Fibroblast of lung (primary cell): ENCODE measurements around the gene TIMM21. TPM values are rescaled to one million over a fixed set of nuclear protein-coding genes. Genes with fewer than 3 reads are reported as not detected.

Experiments used
- DNase-seq, 2 donors: peaks; one replicate each; pipeline versions ENCODE4 v3.0.0 to v3.0.0-alpha.2; 2010; ENCODE audit warnings: low read depth in 2 of 2
- H2AFZ ChIP-seq: 2 replicates; pipeline ENCODE4 v1.5.1; 2012; ENCODE audit warnings: low read length, control low read depth, inconsistent platforms
- H3K27ac ChIP-seq: 2 replicates; pipeline ENCODE4 v1.5.1; 2011; ENCODE audit warnings: low read length, control low read depth; ENCODE audit not compliant: insufficient read depth
- H3K27me3 ChIP-seq: 2 replicates; pipeline ENCODE4 v1.5.1; 2011; ENCODE audit warnings: mild to moderate bottlenecking, low read length; ENCODE audit not compliant: control insufficient read depth, insufficient read depth
- H3K36me3 ChIP-seq: 2 replicates; pipeline ENCODE4 v1.5.1; 2011; ENCODE audit warnings: low read length; ENCODE audit not compliant: control insufficient read depth, insufficient read depth
- H3K4me1 ChIP-seq: 2 replicates; pipeline ENCODE4 v1.5.1; 2011; ENCODE audit warnings: low read length; ENCODE audit not compliant: control insufficient read depth, insufficient read depth; ENCODE audit errors: extremely low read depth
- H3K4me2 ChIP-seq: 2 replicates; pipeline ENCODE4 v1.5.1; 2011; ENCODE audit warnings: low read length, control low read depth; ENCODE audit not compliant: insufficient read depth; ENCODE audit errors: extremely low read depth
- H3K4me3 ChIP-seq, 4 experiments: fragments of 200-600 bp in 1 of 4; sonication (generic) in 1 of 4; replicated peaks in 1 of 4; 2 replicates each; pipeline ENCODE4 v1.5.1; 2011 to 2016; ENCODE audit warnings: low read length in 4 of 4, low read depth in 3 of 4, mild to moderate bottlenecking in 3 of 4, control low read depth in 2 of 4, inconsistent platforms in 1 of 4, mixed read lengths in 1 of 4; ENCODE audit not compliant: insufficient read depth in 1 of 4; ENCODE audit errors: control extremely low read depth in 1 of 4
- H3K79me2 ChIP-seq: 2 replicates; pipeline ENCODE4 v1.5.1; 2012; ENCODE audit warnings: mild to moderate bottlenecking, low read length, inconsistent platforms; ENCODE audit not compliant: control insufficient read depth, insufficient read depth
- H3K9ac ChIP-seq: 2 replicates; pipeline ENCODE4 v1.5.1; 2011; ENCODE audit warnings: mild to moderate bottlenecking, low read length, control low read depth; ENCODE audit not compliant: insufficient read depth
- H3K9me3 ChIP-seq: 2 replicates; pipeline ENCODE4 v1.5.1; 2012; ENCODE audit warnings: low read depth, low read length; ENCODE audit not compliant: control insufficient read depth, insufficient read depth
- H4K20me1 ChIP-seq: 2 replicates; pipeline ENCODE4 v1.5.1; 2011; ENCODE audit warnings: low read length; ENCODE audit not compliant: control insufficient read depth, insufficient read depth; ENCODE audit errors: extremely low read depth
- EZH2 ChIP-seq: IDR thresholded peaks from 2 replicates; pipeline ENCODE4 v1.5.1; 2012; ENCODE audit warnings: low read length, control low read depth, mild to moderate bottlenecking; ENCODE audit errors: missing control alignments
- polyA plus RNA-seq, 2 donors: library from polyadenylated mRNA; depleted of rRNA in 1 of 2; stranded (reverse) in 1 of 2; unstranded in 1 of 2; fragments of >200 nt; gene quantifications; 2 replicates each; pipeline ENCODE4 v1.2.1, GENCODE V29; 2011 to 2012; ENCODE audit warnings: missing spikeins in 1 of 2
- total RNA-seq: library from RNA; depleted of rRNA; stranded (reverse); fragments of >200 nt; gene quantifications from 2 replicates; pipeline ENCODE4 v1.2.1, GENCODE V29; 2014
- TF ChIP-seq, protein P1 (sequence below), 2 donors: IDR thresholded peaks in 1 of 2; conservative IDR thresholded peaks in 1 of 2; 1 replicate in 1 of 2; 2 replicates in 1 of 2; pipeline ENCODE4 v1.5.1; 2011 to 2012; ENCODE audit warnings: low read length in 2 of 2, control low read depth in 1 of 2, inconsistent platforms in 1 of 2, low read depth in 1 of 2, mild to moderate bottlenecking in 1 of 2

The TIMM21 gene
- total and polyA plus RNA-seq, 2 donors (not counting 1 experiment from before 2014, with no cell fraction given), result 20.1 to 36.6 TPM

DNA sequence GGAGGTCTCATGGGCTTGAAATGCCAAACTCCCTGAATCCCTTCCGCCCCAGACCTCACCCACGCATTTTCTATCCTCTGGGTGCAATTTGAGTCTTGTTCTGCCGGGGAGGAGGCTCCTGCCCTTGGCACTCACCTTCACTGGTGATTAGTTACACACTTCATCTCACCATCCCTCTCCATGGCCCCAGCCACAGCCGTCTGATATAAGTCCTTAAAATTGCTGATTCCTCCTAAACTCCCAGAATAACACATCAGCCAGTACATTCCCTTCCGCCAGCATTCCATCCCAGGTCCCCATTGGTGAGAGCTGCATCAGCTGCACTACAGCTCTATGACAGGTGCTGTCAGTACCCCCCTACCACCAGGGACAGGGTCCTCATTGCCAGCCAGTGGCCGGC is 3.9 kb downstream of the TIMM21 start:
- no peak overlapping the region for H3K9ac ChIP-seq
- no peak overlapping the region for H3K4me3 ChIP-seq
- H3K79me2 ChIP-seq, result peaks cover 54% of the 10 kb centered on the region
- H3K36me3 ChIP-seq, result peaks cover 6% of the 10 kb centered on the region
- no peak for TF ChIP-seq EZH2
- TF ChIP-seq, protein P1, sequence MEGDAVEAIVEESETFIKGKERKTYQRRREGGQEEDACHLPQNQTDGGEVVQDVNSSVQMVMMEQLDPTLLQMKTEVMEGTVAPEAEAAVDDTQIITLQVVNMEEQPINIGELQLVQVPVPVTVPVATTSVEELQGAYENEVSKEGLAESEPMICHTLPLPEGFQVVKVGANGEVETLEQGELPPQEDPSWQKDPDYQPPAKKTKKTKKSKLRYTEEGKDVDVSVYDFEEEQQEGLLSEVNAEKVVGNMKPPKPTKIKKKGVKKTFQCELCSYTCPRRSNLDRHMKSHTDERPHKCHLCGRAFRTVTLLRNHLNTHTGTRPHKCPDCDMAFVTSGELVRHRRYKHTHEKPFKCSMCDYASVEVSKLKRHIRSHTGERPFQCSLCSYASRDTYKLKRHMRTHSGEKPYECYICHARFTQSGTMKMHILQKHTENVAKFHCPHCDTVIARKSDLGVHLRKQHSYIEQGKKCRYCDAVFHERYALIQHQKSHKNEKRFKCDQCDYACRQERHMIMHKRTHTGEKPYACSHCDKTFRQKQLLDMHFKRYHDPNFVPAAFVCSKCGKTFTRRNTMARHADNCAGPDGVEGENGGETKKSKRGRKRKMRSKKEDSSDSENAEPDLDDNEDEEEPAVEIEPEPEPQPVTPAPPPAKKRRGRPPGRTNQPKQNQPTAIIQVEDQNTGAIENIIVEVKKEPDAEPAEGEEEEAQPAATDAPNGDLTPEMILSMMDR (conservative IDR thresholded peaks at IDR 0.05 in 1 of 2, IDR thresholded peaks at IDR 0.05 in 1 of 2; ENCODE audit: low read depth in 1 of 2, low read length in 2 of 2), result no peak
- H3K27me3 ChIP-seq, result no peaks in the 10 kb centered on the region
- no peak overlapping the region for H2AFZ ChIP-seq
- no peak overlapping the region for H3K4me2 ChIP-seq
- no peak overlapping the region for H3K27ac ChIP-seq
- H3K4me1 ChIP-seq, result no peaks in the 10 kb centered on the region
- H3K9me3 ChIP-seq, result no peaks in the 10 kb centered on the region
- no peak for DNase-seq
- H4K20me1 ChIP-seq, result no peaks in the 10 kb centered on the region

DNA sequence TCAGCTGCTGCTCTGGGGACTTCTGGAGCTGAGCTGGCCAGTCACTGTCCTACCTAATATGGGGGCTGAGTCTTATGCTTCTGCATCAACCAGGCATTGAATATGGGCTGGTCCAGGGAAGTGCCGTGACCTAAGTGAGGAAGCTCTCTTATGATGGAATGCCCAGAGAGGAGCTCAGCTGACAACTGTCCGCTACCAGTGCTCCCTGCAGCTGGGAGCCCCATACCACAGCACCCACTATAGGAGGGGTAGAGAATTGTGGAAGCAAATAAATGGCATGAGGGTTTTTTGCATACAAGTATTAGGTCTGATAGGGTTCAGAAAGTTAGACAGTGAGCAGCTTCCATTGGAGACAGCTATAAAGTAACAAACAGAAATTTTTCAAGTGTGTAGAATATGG is 4.5 kb downstream of the TIMM21 start:
- Histone ChIP-seq H3K36me3 (peaks cover 6% of the 10 kb centered on the region), H3K4me3 (no peak overlapping the region), H3K4me2 (no peak overlapping the region), H3K79me2 (peaks cover 54% of the 10 kb centered on the region), H3K4me1 (no peaks in the 10 kb centered on the region), H3K27me3 (no peaks in the 10 kb centered on the region), H3K9me3 (no peaks in the 10 kb centered on the region), H3K9ac (no peak overlapping the region), H2AFZ (no peak overlapping the region), H3K27ac (no peak overlapping the region), H4K20me1 (no peaks in the 10 kb centered on the region)
- TF ChIP-seq EZH2, result no peak
- TF ChIP-seq, protein P1 (conservative IDR thresholded peaks at IDR 0.05 in 1 of 2, IDR thresholded peaks at IDR 0.05 in 1 of 2; ENCODE audit: low read depth in 1 of 2, low read length in 2 of 2), result peak in 1 of 2 donors; percentile 45
- no peak for DNase-seq

DNA sequence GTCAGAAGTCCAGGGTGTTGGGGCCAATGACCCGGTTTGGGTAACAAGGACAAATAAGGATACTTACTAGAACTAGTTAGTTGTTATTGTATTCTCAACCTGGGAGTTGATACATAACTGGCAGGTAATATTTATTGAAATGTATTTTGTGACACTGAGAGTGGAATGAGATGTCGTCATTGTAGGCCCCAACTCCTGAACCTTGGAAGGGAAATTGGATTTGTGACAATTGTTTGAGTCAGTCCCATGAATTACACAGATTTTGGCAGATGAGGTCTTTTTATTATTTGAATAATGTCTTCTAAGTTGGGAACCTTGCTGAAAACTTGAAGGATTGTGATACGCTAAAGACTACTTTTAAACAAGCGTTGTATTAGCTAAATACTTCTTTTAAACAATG is 5.1 kb downstream of the TIMM21 start:
- Histone ChIP-seq H3K4me2 (no peak overlapping the region), H3K9ac (no peak overlapping the region)
- DNase-seq, result peak; percentile 6 to 26

More for the DNA sequence above, 5.1 kb downstream of the TIMM21 start:
- H3K27me3 ChIP-seq, result no peaks in the 10 kb centered on the region
- H3K9me3 ChIP-seq, result no peaks in the 10 kb centered on the region
- no peak overlapping the region for H2AFZ ChIP-seq
- no peak overlapping the region for H3K4me3 ChIP-seq
- TF ChIP-seq EZH2, result no peak
- TF ChIP-seq, protein P1 (conservative IDR thresholded peaks at IDR 0.05 in 1 of 2, IDR thresholded peaks at IDR 0.05 in 1 of 2; ENCODE audit: low read depth in 1 of 2, low read length in 2 of 2), result no peak
- no peak overlapping the region for H3K27ac ChIP-seq
- H3K79me2 ChIP-seq, result peaks cover 54% of the 10 kb centered on the region
- H3K36me3 ChIP-seq, result peaks cover 6% of the 10 kb centered on the region
- no peaks in the 10 kb centered on the region for H4K20me1 ChIP-seq
- no peaks in the 10 kb centered on the region for H3K4me1 ChIP-seq
